Measurements from ENCODE around the gene OR12D2. TPM values are rescaled to one million over a fixed set of nuclear protein-coding genes. Genes with fewer than 3 reads are reported as not detected.

Gene OR12D2
- total and polyA plus RNA-seq, 5 donors from 2014 or later = not detected

DNA sequence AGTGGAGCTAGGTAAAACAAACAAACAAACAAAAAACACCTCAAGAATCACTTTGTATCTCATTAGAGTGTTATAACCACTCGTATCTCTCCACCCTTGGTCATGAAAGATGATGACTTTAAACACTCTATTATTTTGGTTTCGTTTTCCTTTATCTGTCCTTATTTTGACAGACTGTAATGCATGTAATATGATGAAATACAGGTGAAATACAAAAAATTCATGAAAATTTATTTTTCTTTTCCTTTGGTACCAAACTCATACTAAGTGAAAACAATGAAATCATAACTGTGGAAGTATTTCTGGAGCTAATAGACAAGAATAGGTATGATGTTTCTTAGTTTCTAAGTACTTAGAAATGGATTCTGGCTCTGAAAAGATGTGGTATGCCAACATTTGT lies 4.1 kb downstream of the OR12D2 start:
- Mint-ChIP-seq H3K4me1 (no peaks in the 10 kb centered on the region), H3K36me3 (no peaks in the 10 kb centered on the region), H3K27ac (no peak overlapping the region), H3K27me3 (peaks cover 29% of the 10 kb centered on the region), H3K9me3 (peaks cover 0 to 4% (median 0%) of the 10 kb centered on the region in 7 donors), H3K4me3 (no peak overlapping the region)
- Histone ChIP-seq H3K4me3 (ENCODE audit: low read depth, low read length) (no peak overlapping the region), H3K36me3 (ENCODE audit: control insufficient read depth, insufficient read depth, low read length) (no peaks in the 10 kb centered on the region), H3K4me1 (ENCODE audit: control insufficient read depth, insufficient read depth, low read length, poor library complexity, severe bottlenecking) (no peaks in the 10 kb centered on the region), H3K27me3 (ENCODE audit: control insufficient read depth, insufficient read depth, low read length) (peaks cover 6% of the 10 kb centered on the region), H3K27ac (ENCODE audit: insufficient read depth, low read length, poor library complexity, severe bottlenecking) (no peak overlapping the region), H3K9me3 (ENCODE audit: control insufficient read depth in 2 of 2, low read length in 2 of 2) (no peaks in the 10 kb centered on the region)
- ATAC-seq (ENCODE audit: low read depth in 2 of 2) = no peak
- no peak for DNase-seq

GRCh38 chr6:29403801-29404200 lies 8.4 kb downstream of the OR12D2 start:
- H3K4me3 ChIP-seq (ENCODE audit: low read depth, low read length) = no peak overlapping the region
- H3K4me3 Mint-ChIP-seq = no peak overlapping the region
- H3K27me3 Mint-ChIP-seq = peaks cover 33% of the 10 kb centered on the region
- H3K27me3 ChIP-seq (ENCODE audit: control insufficient read depth, insufficient read depth, low read length) = no peaks in the 10 kb centered on the region
- no peak for DNase-seq
- H3K27ac Mint-ChIP-seq = no peak overlapping the region
- peaks cover 0 to 13% (median 4%) of the 10 kb centered on the region in 7 donors for H3K9me3 Mint-ChIP-seq
- ATAC-seq (ENCODE audit: low read depth in 2 of 2) = no peak
- H3K4me1 ChIP-seq (ENCODE audit: control insufficient read depth, insufficient read depth, low read length, poor library complexity, severe bottlenecking) = no peaks in the 10 kb centered on the region
- no peaks in the 10 kb centered on the region for H3K36me3 Mint-ChIP-seq
- no peaks in the 10 kb centered on the region for H3K4me1 Mint-ChIP-seq
- no peaks in the 10 kb centered on the region for H3K36me3 ChIP-seq (ENCODE audit: control insufficient read depth, insufficient read depth, low read length)
- H3K9me3 ChIP-seq (ENCODE audit: control insufficient read depth in 2 of 2, low read length in 2 of 2) = no peaks in the 10 kb centered on the region
- H3K27ac ChIP-seq (ENCODE audit: insufficient read depth, low read length, poor library complexity, severe bottlenecking) = no peak overlapping the region

DNA sequence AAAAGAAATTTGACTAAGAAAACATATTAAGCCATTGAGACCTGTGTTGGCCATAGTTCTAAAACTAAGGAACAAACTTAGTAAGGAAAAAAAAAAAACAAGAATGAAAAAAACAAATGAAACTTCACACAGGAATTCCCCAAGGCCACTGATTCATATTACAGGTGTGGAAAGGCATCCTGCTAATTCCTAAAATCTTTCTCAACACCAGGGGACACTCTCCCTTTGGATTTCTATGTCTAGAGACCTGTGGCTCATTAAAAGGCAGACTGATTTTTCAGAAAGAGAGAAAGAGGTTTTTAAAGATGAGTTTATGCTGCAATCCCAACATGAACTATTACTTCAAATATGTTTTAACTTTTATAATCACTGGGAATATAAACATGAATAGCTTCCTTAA lies 19.2 kb downstream of the OR12D2 start, which contains the start of gene OR12D1:
OR12D1 (plus strand) TSS at position 341 of the 400 bp plus-strand sequence.
- Mint-ChIP-seq H3K9me3 (peaks cover 1 to 17% (median 11%) of the 10 kb centered on the region in 7 donors), H3K4me1 (no peaks in the 10 kb centered on the region), H3K27ac (no peak within 1 kb of the TSS), H3K36me3 (no peaks in the 10 kb centered on the region), H3K27me3 (peaks cover 26% of the 10 kb centered on the region), H3K4me3 (no peak within 1 kb of the TSS)
- Histone ChIP-seq H3K36me3 (ENCODE audit: control insufficient read depth, insufficient read depth, low read length) (no peaks in the 10 kb centered on the region), H3K4me3 (ENCODE audit: low read depth, low read length) (no peak within 1 kb of the TSS), H3K9me3 (ENCODE audit: control insufficient read depth in 2 of 2, low read length in 2 of 2) (peaks cover 0 to 3% of the 10 kb centered on the region in 2 experiments), H3K27me3 (ENCODE audit: control insufficient read depth, insufficient read depth, low read length) (peaks cover 2% of the 10 kb centered on the region), H3K27ac (ENCODE audit: insufficient read depth, low read length, poor library complexity, severe bottlenecking) (no peak within 1 kb of the TSS), H3K4me1 (ENCODE audit: control insufficient read depth, insufficient read depth, low read length, poor library complexity, severe bottlenecking) (no peaks in the 10 kb centered on the region)
- no peak for DNase-seq
- ATAC-seq (ENCODE audit: low read depth in 2 of 2) = no peak

- Histone ChIP-seq H3K27me3 (ENCODE audit: control insufficient read depth, insufficient read depth, low read length) (peaks cover 4% of the 10 kb centered on the region), H3K27ac (ENCODE audit: insufficient read depth, low read length, poor library complexity, severe bottlenecking) (no peak overlapping the region), H3K9me3 (ENCODE audit: control insufficient read depth in 2 of 2, low read length in 2 of 2) (no peaks in the 10 kb centered on the region), H3K4me3 (ENCODE audit: low read depth, low read length) (no peak overlapping the region), H3K36me3 (ENCODE audit: control insufficient read depth, insufficient read depth, low read length) (no peaks in the 10 kb centered on the region), H3K4me1 (ENCODE audit: control insufficient read depth, insufficient read depth, low read length, poor library complexity, severe bottlenecking) (no peaks in the 10 kb centered on the region)
- ATAC-seq (ENCODE audit: low read depth in 2 of 2) = no peak
- Mint-ChIP-seq H3K36me3 (no peaks in the 10 kb centered on the region), H3K9me3 (peaks cover 0 to 7% (median 0%) of the 10 kb centered on the region in 7 donors), H3K27ac (no peak overlapping the region), H3K4me3 (no peak overlapping the region), H3K4me1 (no peaks in the 10 kb centered on the region), H3K27me3 (peaks cover 40% of the 10 kb centered on the region)
- DNase-seq = no peak
These were observed 24.1 kb downstream of the OR12D2 start for GRCh38 chr6:29419516-29419915.

GRCh38 chr6:29424168-29424567 lies 28.7 kb downstream of the OR12D2 start:
- Mint-ChIP-seq H3K27me3 (peaks cover 48% of the 10 kb centered on the region), H3K4me1 (peaks cover 0 to 2% (median 0%) of the 10 kb centered on the region in 4 donors)

DNA sequence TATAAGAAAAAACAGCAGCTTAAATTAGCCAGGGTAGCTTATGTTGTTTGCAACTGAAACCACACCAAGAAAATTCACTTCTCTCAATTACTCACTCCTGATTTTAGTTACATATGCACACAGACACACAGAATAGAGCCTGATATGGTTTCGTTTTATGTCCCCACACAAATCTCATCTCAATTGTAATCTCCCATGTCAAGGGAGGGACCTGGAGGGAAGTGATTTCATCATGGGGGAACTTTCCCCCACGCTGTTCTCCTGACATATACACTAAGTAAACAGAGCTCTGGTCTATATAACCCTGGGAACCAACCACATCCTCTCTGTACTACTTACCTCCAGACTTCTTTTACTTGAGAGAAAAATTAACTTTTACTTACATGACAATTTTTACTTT lies 29.1 kb downstream of the OR12D2 start:
- peak in 1 of 3 donors; percentile 0 for DNase-seq
- no peak overlapping the region for H3K27ac Mint-ChIP-seq
- no peaks in the 10 kb centered on the region for H3K4me1 ChIP-seq (ENCODE audit: control insufficient read depth, insufficient read depth, low read length, poor library complexity, severe bottlenecking)
- no peak overlapping the region for H3K4me3 ChIP-seq (ENCODE audit: low read depth, low read length)
- no peaks in the 10 kb centered on the region for H3K9me3 ChIP-seq (ENCODE audit: control insufficient read depth in 2 of 2, low read length in 2 of 2)
- H3K27ac ChIP-seq (ENCODE audit: insufficient read depth, low read length, poor library complexity, severe bottlenecking) = no peak overlapping the region
- H3K27me3 Mint-ChIP-seq = peaks cover 45% of the 10 kb centered on the region
- H3K4me3 Mint-ChIP-seq = no peak overlapping the region
- H3K36me3 ChIP-seq (ENCODE audit: control insufficient read depth, insufficient read depth, low read length) = no peaks in the 10 kb centered on the region
- peaks cover 0 to 2% (median 0%) of the 10 kb centered on the region in 4 donors for H3K4me1 Mint-ChIP-seq
- peaks cover 11% of the 10 kb centered on the region for H3K27me3 ChIP-seq (ENCODE audit: control insufficient read depth, insufficient read depth, low read length)
- ATAC-seq (ENCODE audit: low read depth in 2 of 2) = no peak
- no peaks in the 10 kb centered on the region for H3K36me3 Mint-ChIP-seq
- peaks cover 0 to 5% (median 0%) of the 10 kb centered on the region in 7 donors for H3K9me3 Mint-ChIP-seq

More at GRCh38 chr6:29424168-29424567, 28.7 kb downstream of the OR12D2 start:
- ATAC-seq (ENCODE audit: low read depth in 2 of 2) (no peak), DNase-seq (no peak)
- no peak overlapping the region for H3K27ac Mint-ChIP-seq
- peaks cover 11% of the 10 kb centered on the region for H3K27me3 ChIP-seq (ENCODE audit: control insufficient read depth, insufficient read depth, low read length)
- no peak overlapping the region for H3K4me3 ChIP-seq (ENCODE audit: low read depth, low read length)
- no peak overlapping the region for H3K27ac ChIP-seq (ENCODE audit: insufficient read depth, low read length, poor library complexity, severe bottlenecking)
- peaks cover 0 to 5% (median 0%) of the 10 kb centered on the region in 7 donors for H3K9me3 Mint-ChIP-seq
- H3K36me3 ChIP-seq (ENCODE audit: control insufficient read depth, insufficient read depth, low read length) = no peaks in the 10 kb centered on the region
- no peaks in the 10 kb centered on the region for H3K4me1 ChIP-seq (ENCODE audit: control insufficient read depth, insufficient read depth, low read length, poor library complexity, severe bottlenecking)
- H3K4me3 Mint-ChIP-seq = no peak overlapping the region
- no peaks in the 10 kb centered on the region for H3K36me3 Mint-ChIP-seq
- no peaks in the 10 kb centered on the region for H3K9me3 ChIP-seq (ENCODE audit: control insufficient read depth in 2 of 2, low read length in 2 of 2)

DNA sequence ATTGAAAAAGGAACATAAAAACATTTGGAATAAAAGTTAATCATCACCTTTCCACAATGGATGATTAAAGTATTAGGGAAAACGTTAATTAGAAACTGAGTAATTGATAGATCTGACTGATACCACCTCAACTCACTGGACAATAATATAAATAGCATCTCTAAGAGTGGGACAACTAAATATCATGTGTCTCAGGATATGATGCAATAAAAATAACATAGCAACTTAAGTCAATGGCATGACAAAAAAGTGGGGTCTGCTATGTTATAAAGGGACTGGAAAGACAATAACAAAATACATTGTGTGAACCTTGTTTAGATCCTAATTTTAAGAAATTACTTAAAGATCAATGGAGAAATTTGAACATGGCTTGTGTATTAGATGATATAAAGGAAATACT lies 29.6 kb downstream of the OR12D2 start:
- Mint-ChIP-seq H3K4me1 (peaks cover 0 to 2% (median 0%) of the 10 kb centered on the region in 4 donors), H3K36me3 (no peaks in the 10 kb centered on the region), H3K27ac (no peak overlapping the region), H3K27me3 (peaks cover 40% of the 10 kb centered on the region), H3K9me3 (peaks cover 0 to 5% (median 0%) of the 10 kb centered on the region in 7 donors), H3K4me3 (no peak overlapping the region)
- Histone ChIP-seq H3K4me3 (ENCODE audit: low read depth, low read length) (no peak overlapping the region), H3K4me1 (ENCODE audit: control insufficient read depth, insufficient read depth, low read length, poor library complexity, severe bottlenecking) (no peaks in the 10 kb centered on the region), H3K36me3 (ENCODE audit: control insufficient read depth, insufficient read depth, low read length) (no peaks in the 10 kb centered on the region), H3K9me3 (ENCODE audit: control insufficient read depth in 2 of 2, low read length in 2 of 2) (no peaks in the 10 kb centered on the region), H3K27me3 (ENCODE audit: control insufficient read depth, insufficient read depth, low read length) (peaks cover 11% of the 10 kb centered on the region), H3K27ac (ENCODE audit: insufficient read depth, low read length, poor library complexity, severe bottlenecking) (no peak overlapping the region)
- no peak for ATAC-seq (ENCODE audit: low read depth in 2 of 2)
- DNase-seq = no peak

GRCh38 chr6:29426654-29427053 lies 31.2 kb downstream of the OR12D2 start:
- Histone ChIP-seq H3K4me1 (ENCODE audit: control insufficient read depth, insufficient read depth, low read length, poor library complexity, severe bottlenecking) (no peaks in the 10 kb centered on the region), H3K27ac (ENCODE audit: insufficient read depth, low read length, poor library complexity, severe bottlenecking) (no peak overlapping the region), H3K36me3 (ENCODE audit: control insufficient read depth, insufficient read depth, low read length) (no peaks in the 10 kb centered on the region), H3K4me3 (ENCODE audit: low read depth, low read length) (no peak overlapping the region), H3K9me3 (ENCODE audit: control insufficient read depth in 2 of 2, low read length in 2 of 2) (no peaks in the 10 kb centered on the region), H3K27me3 (ENCODE audit: control insufficient read depth, insufficient read depth, low read length) (peaks cover 11% of the 10 kb centered on the region)
- no peak overlapping the region for H3K27ac Mint-ChIP-seq
- H3K36me3 Mint-ChIP-seq = no peaks in the 10 kb centered on the region
- peaks cover 30% of the 10 kb centered on the region for H3K27me3 Mint-ChIP-seq
- DNase-seq = no peak
- H3K4me1 Mint-ChIP-seq = peaks cover 0 to 2% (median 0%) of the 10 kb centered on the region in 4 donors
- no peak for ATAC-seq (ENCODE audit: low read depth in 2 of 2)
- no peak overlapping the region for H3K4me3 Mint-ChIP-seq
- H3K9me3 Mint-ChIP-seq = peaks cover 0 to 1% (median 0%) of the 10 kb centered on the region in 7 donors
